Fibroblast of lung (primary cell): ENCODE measurements around the gene TGFB1I1.

Source experiments
- EZH2 ChIP-seq: IDR thresholded peaks from 2 replicates; pipeline ENCODE4 v1.5.1; 2012; ENCODE audit warnings: low read length, control low read depth, mild to moderate bottlenecking; ENCODE audit errors: missing control alignments
- TF ChIP-seq, protein P1 (sequence below), 2 donors: IDR thresholded peaks in 1 of 2; conservative IDR thresholded peaks in 1 of 2; 1 replicate in 1 of 2; 2 replicates in 1 of 2; pipeline ENCODE4 v1.5.1; 2011 to 2012; ENCODE audit warnings: low read length in 2 of 2, control low read depth in 1 of 2, inconsistent platforms in 1 of 2, low read depth in 1 of 2, mild to moderate bottlenecking in 1 of 2

GRCh38 chr16:31440516-31441184, 31.3 kb upstream of the TGFB1I1 start:
- TF ChIP-seq, protein P1, sequence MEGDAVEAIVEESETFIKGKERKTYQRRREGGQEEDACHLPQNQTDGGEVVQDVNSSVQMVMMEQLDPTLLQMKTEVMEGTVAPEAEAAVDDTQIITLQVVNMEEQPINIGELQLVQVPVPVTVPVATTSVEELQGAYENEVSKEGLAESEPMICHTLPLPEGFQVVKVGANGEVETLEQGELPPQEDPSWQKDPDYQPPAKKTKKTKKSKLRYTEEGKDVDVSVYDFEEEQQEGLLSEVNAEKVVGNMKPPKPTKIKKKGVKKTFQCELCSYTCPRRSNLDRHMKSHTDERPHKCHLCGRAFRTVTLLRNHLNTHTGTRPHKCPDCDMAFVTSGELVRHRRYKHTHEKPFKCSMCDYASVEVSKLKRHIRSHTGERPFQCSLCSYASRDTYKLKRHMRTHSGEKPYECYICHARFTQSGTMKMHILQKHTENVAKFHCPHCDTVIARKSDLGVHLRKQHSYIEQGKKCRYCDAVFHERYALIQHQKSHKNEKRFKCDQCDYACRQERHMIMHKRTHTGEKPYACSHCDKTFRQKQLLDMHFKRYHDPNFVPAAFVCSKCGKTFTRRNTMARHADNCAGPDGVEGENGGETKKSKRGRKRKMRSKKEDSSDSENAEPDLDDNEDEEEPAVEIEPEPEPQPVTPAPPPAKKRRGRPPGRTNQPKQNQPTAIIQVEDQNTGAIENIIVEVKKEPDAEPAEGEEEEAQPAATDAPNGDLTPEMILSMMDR (conservative IDR thresholded peaks at IDR 0.05 in 1 of 2, IDR thresholded peaks at IDR 0.05 in 1 of 2; ENCODE audit: low read depth in 1 of 2, low read length in 2 of 2): no peak
- TF ChIP-seq EZH2: no peak
